Measurements from ENCODE around the gene MAP2K7. TPM values are rescaled to one million over a fixed set of nuclear protein-coding genes. Genes with fewer than 3 reads are reported as not detected.

Gene MAP2K7
- total RNA-seq, 1 experiment from 2014 or later, result 39.4 TPM

DNA sequence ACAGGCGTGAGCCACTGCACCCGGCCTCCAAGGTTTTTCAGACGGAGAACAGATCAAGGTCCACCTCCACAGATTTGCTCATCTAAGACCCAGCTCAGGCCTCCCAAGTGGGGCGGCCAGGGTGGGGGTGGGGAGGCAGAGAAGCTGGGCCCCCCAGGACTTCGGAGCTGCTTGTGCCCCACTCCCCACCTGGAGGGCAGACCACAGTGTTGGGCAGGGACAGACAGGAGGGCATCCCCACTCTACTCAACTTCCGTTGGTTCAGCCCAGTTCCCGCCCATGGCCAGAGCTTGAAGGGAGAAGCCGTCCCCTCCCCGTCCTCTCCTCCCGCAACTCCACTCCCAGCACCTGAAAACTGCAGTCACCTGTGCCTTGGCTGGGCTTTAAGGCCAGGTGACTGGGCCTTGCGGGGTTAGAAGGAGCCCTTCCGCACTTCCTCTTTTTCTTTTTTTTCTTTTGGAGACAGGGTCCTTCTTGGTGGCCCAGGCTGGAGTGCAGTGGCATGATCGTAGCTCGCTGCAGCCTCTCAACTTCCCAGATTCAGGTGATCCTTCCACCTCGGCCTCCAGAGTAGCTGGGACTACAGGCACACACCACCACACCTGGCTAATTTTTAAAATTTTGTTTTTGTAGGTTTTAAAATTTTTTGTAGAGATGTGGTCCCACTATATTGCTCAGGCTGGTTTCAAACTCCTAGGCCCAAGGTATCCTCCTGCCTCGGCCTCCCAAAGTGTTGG is 16.1 kb upstream of the MAP2K7 start:
- H3K27ac Mint-ChIP-seq, result no peak overlapping the region
- no peaks in the 10 kb centered on the region for H3K36me3 Mint-ChIP-seq
- TF ChIP-seq NR1H2 (CRISPR knock-in tag; IDR thresholded peaks at IDR 0.05) (no peak), ZNF423 (CRISPR knock-in tag; IDR thresholded peaks at IDR 0.05) (no peak)
- TF ChIP-seq, protein P1, sequence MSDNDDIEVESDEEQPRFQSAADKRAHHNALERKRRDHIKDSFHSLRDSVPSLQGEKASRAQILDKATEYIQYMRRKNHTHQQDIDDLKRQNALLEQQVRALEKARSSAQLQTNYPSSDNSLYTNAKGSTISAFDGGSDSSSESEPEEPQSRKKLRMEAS (CRISPR knock-in tag; IDR thresholded peaks at IDR 0.05), result no peak
- peaks cover 3% of the 10 kb centered on the region for H3K4me1 Mint-ChIP-seq
- H3K27me3 Mint-ChIP-seq (ENCODE audit: low read depth), result peaks cover 56% of the 10 kb centered on the region
- POLR2A ChIA-PET, result interaction anchor here (1.0 to 2.3 kb wide), 3 partner anchors 12 to 16 kb away, joined by 3 to 6 read pairs (median 5); partner anchors contain the start of gene MAP2K7
- peak overlapping the region; percentile 54 for H3K4me3 Mint-ChIP-seq
- ATAC-seq (peak; percentile 6; the same call in 1 of the 2 replicates), DNase-seq (ENCODE audit: low spot score) (no peak)
- H3K9me3 Mint-ChIP-seq, result no peaks in the 10 kb centered on the region
- CTCF ChIA-PET, result interaction anchor here (0.6 to 4.7 kb wide), 10 partner anchors 13 to 108 kb away, joined by 3 to 30 read pairs (median 9); partner anchors contain the start of genes MAP2K7 and SNAPC2

GRCh38 chr19:7888145-7888825 is 15.4 kb upstream of the MAP2K7 start, which contains the start of gene LRRC8E:
TSS of gene LRRC8E (plus strand) at chr19:7888510. CDS start at chr19:7895604, 7,094 bp downstream.
- ChIA-PET CTCF (interaction anchor here (0.6 to 4.7 kb wide), 16 partner anchors 12 to 338 kb away, joined by 3 to 30 read pairs (median 4); partner anchors contain the start of genes MAP2K7, SNAPC2 and TGFBR3L), POLR2A (interaction anchor here (0.5 to 2.3 kb wide), 4 partner anchors 11 to 27 kb away, joined by 3 to 6 read pairs (median 4); partner anchors contain the start of gene MAP2K7)
- peak within 1 kb of the TSS; percentile 65 for H3K4me3 Mint-ChIP-seq
- TF ChIP-seq, protein P2, sequence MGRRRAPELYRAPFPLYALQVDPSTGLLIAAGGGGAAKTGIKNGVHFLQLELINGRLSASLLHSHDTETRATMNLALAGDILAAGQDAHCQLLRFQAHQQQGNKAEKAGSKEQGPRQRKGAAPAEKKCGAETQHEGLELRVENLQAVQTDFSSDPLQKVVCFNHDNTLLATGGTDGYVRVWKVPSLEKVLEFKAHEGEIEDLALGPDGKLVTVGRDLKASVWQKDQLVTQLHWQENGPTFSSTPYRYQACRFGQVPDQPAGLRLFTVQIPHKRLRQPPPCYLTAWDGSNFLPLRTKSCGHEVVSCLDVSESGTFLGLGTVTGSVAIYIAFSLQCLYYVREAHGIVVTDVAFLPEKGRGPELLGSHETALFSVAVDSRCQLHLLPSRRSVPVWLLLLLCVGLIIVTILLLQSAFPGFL (CRISPR knock-in tag; IDR thresholded peaks at IDR 0.05; ENCODE audit: borderline replicate concordance), result no peak
- no peak for TF ChIP-seq ZNF425 (CRISPR knock-in tag; conservative IDR thresholded peaks at IDR 0.05)
- TF ChIP-seq, protein P3, sequence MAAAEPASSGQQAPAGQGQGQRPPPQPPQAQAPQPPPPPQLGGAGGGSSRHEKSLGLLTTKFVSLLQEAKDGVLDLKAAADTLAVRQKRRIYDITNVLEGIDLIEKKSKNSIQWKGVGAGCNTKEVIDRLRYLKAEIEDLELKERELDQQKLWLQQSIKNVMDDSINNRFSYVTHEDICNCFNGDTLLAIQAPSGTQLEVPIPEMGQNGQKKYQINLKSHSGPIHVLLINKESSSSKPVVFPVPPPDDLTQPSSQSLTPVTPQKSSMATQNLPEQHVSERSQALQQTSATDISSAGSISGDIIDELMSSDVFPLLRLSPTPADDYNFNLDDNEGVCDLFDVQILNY (CRISPR knock-in tag; IDR thresholded peaks at IDR 0.05), result peak; percentile 75; the same call in 1 of the 2 replicates
- TF ChIP-seq ETV6 (CRISPR knock-in tag; IDR thresholded peaks at IDR 0.05), result peak; percentile 49; the same call in 1 of the 2 replicates
- peak; percentile 22; the same call in 1 of the 2 replicates for TF ChIP-seq ZNF423 (CRISPR knock-in tag; IDR thresholded peaks at IDR 0.05)
- peak; percentile 54; the same call in 1 of the 2 replicates for TF ChIP-seq SP1 (CRISPR knock-in tag; conservative IDR thresholded peaks at IDR 0.05)
- TF ChIP-seq ARID4B (CRISPR knock-in tag; IDR thresholded peaks at IDR 0.05; ENCODE audit: borderline replicate concordance), result no peak
- TF ChIP-seq RELA (CRISPR knock-in tag; IDR thresholded peaks at IDR 0.05; ENCODE audit: borderline replicate concordance), result peak; percentile 36; the same call in 1 of the 2 replicates
- no peak within 1 kb of the TSS for H3K27ac Mint-ChIP-seq
- no peaks in the 10 kb centered on the region for H3K36me3 Mint-ChIP-seq
- peak; percentile 87 for DNase-seq (ENCODE audit: low spot score)
- peak; percentile 97 for ATAC-seq
- H3K9me3 Mint-ChIP-seq, result no peaks in the 10 kb centered on the region
- peaks cover 56% of the 10 kb centered on the region for H3K27me3 Mint-ChIP-seq (ENCODE audit: low read depth)
- H3K4me1 Mint-ChIP-seq, result peaks cover 3% of the 10 kb centered on the region
